ENCODE data around the gene FBXO31. TPM values are rescaled to one million over a fixed set of nuclear protein-coding genes. Genes with fewer than 3 reads are reported as not detected.

FBXO31 gene
- total RNA-seq, 1 donor from 2014 or later = 29.9 TPM

GRCh38 chr16:87410530-87410929, 27.0 kb upstream of the FBXO31 start:
- ATAC-seq (no peak), DNase-seq (no peak)
- no peak overlapping the region for H3K27ac ChIP-seq
- peaks cover 85% of the 10 kb centered on the region for H3K36me3 ChIP-seq
- TF ChIP-seq, protein P1, sequence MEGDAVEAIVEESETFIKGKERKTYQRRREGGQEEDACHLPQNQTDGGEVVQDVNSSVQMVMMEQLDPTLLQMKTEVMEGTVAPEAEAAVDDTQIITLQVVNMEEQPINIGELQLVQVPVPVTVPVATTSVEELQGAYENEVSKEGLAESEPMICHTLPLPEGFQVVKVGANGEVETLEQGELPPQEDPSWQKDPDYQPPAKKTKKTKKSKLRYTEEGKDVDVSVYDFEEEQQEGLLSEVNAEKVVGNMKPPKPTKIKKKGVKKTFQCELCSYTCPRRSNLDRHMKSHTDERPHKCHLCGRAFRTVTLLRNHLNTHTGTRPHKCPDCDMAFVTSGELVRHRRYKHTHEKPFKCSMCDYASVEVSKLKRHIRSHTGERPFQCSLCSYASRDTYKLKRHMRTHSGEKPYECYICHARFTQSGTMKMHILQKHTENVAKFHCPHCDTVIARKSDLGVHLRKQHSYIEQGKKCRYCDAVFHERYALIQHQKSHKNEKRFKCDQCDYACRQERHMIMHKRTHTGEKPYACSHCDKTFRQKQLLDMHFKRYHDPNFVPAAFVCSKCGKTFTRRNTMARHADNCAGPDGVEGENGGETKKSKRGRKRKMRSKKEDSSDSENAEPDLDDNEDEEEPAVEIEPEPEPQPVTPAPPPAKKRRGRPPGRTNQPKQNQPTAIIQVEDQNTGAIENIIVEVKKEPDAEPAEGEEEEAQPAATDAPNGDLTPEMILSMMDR (IDR thresholded peaks at IDR 0.05) = no peak
- no peaks in the 10 kb centered on the region for H3K4me1 ChIP-seq
- no peaks in the 10 kb centered on the region for H3K27me3 ChIP-seq
- H3K4me3 ChIP-seq = no peak overlapping the region
- intact Hi-C loops (cut with DNase I) = loop anchor here (10.0 kb wide), 1 partner anchor 224 kb away; no protein-coding TSS in a partner anchor
- H3K9me3 ChIP-seq = no peaks in the 10 kb centered on the region

- no peak for ATAC-seq
- intact Hi-C loops (cut with DNase I) = loop anchor here (10.0 kb wide), 1 partner anchor 225 kb away; no protein-coding TSS in a partner anchor
- Histone ChIP-seq H3K9me3 (no peaks in the 10 kb centered on the region), H3K4me3 (no peak overlapping the region), H3K27ac (no peak overlapping the region), H3K36me3 (peaks cover 85% of the 10 kb centered on the region), H3K27me3 (no peaks in the 10 kb centered on the region), H3K4me1 (no peaks in the 10 kb centered on the region)
- TF ChIP-seq, protein P1 (IDR thresholded peaks at IDR 0.05) = no peak
- DNase-seq = no peak
Measured at GRCh38 chr16:87409781-87410180, 26.2 kb upstream of the FBXO31 start.

- Histone ChIP-seq H3K27ac (no peak overlapping the region), H3K27me3 (no peaks in the 10 kb centered on the region), H3K4me3 (no peak overlapping the region), H3K9me3 (no peaks in the 10 kb centered on the region), H3K36me3 (peaks cover 85% of the 10 kb centered on the region), H3K4me1 (no peaks in the 10 kb centered on the region)
- DNase-seq (no peak), ATAC-seq (no peak)
- intact Hi-C loops (cut with DNase I) = no loop called here
- TF ChIP-seq, protein P1 (IDR thresholded peaks at IDR 0.05) = no peak
Measured at GRCh38 chr16:87409153-87409552, 25.6 kb upstream of the FBXO31 start.

DNA sequence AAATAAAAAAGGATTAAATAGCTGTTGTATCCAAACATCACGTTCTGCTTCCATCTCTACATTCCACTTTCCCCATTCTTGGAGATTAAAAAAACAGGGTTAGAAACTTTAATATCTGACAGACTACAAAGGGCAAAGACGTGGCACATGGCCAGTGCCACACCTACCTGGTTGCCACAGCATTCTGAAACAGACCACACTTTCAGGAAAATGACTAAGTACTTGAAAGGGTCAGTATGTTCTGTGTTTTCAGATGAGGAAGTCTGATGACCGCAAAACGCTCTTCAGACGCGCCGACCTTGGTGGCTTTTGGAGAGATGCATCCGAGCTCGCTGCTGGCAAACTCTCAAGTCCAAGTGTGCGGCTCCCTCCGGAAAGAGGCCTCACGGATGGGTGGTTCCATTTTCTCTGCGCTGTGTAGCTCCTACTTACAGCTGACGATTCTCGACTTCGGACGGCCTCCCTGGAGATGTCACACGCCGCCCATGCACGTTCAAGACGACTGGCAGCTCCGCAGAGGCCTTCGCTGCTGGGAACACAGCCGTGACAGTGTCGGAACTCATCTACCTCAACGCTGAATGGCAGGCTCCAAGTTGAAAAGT, 24.0 kb upstream of the FBXO31 start:
- ATAC-seq (peak; percentile 86), DNase-seq (peak; percentile 87)
- Histone ChIP-seq H3K27ac (peak overlapping the region; percentile 67), H3K9me3 (no peaks in the 10 kb centered on the region), H3K4me1 (no peaks in the 10 kb centered on the region), H3K4me3 (no peak overlapping the region), H3K36me3 (peaks cover 84% of the 10 kb centered on the region), H3K27me3 (no peaks in the 10 kb centered on the region)
- intact Hi-C loops (cut with DNase I) = no loop called here
- TF ChIP-seq, protein P1 (IDR thresholded peaks at IDR 0.05) = no peak

DNA sequence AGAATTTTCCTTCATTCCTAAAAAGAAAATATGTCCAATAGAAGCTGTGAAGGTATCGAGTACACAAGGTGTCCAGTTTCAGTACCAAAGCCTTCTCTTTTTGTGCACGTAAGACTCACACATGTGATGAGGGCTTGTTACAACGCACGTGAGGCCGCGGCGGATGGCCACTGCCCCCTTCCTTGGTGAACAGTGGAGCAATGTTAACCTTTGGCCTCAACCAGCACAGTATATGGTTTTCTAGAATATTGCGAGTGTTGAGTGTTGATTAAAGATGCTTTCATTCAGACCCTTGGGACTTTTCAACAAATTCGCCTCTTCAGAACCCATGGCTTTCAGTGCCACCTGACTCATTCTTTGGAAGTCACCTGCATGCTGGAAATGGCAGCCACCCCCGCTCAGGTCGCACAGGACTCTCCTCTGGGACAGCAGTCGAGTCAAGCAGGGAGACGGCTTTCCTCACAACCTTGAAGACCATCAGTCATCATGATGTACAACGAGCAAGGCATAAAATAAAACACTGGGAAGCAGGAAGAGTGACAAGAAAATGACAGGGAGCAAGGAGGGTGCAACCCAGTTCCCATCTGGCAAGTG, 23.0 kb upstream of the FBXO31 start:
- peaks cover 83% of the 10 kb centered on the region for H3K36me3 ChIP-seq
- DNase-seq (peak; percentile 33), ATAC-seq (no peak)
- TF ChIP-seq, protein P1 (IDR thresholded peaks at IDR 0.05) = no peak
- H3K4me3 ChIP-seq = no peak overlapping the region
- no peaks in the 10 kb centered on the region for H3K27me3 ChIP-seq
- H3K27ac ChIP-seq = peak overlapping the region; percentile 67
- intact Hi-C loops (cut with DNase I) = no loop called here
- no peaks in the 10 kb centered on the region for H3K9me3 ChIP-seq
- H3K4me1 ChIP-seq = no peaks in the 10 kb centered on the region

All from upper lobe of right lung (tissue), 1 donor.